Brain microvascular endothelial cell (primary cell): ENCODE results near the gene ITPR2.

Experiments used
- DNase-seq: peaks from one replicate; pipeline ENCODE4 v3.0.0-alpha.2; 2020
- H3K27ac ChIP-seq: fragments of 250-450 bp; sonication (Bioruptor Pico); 2 replicates; pipeline ENCODE4 v1.5.1; 2020; ENCODE audit warnings: mild to moderate bottlenecking, moderate library complexity
- H3K27me3 ChIP-seq: fragments of 250-450 bp; sonication (Bioruptor Pico); replicated peaks from 2 replicates; pipeline ENCODE4 v1.5.1; 2020; ENCODE audit warnings: mild to moderate bottlenecking
- H3K36me3 ChIP-seq: fragments of 250-450 bp; sonication (Bioruptor Pico); replicated peaks from 2 replicates; pipeline ENCODE4 v1.5.1; 2020; ENCODE audit warnings: mild to moderate bottlenecking
- H3K4me3 ChIP-seq: 2 replicates; pipeline ENCODE4 v1.5.1; 2011; ENCODE audit warnings: low read depth, mild to moderate bottlenecking, control low read depth, low read length, moderate library complexity
- CTCF ChIP-seq: IDR thresholded peaks from 2 replicates; pipeline ENCODE4 v1.5.1; 2011; ENCODE audit warnings: low read depth, mild to moderate bottlenecking, moderate library complexity, low read length, control low read depth, inconsistent platforms; ENCODE audit errors: missing control alignments
- in situ Hi-C: cut with HindIII; loops from 2 replicates; pipeline ENCODE4 v1.10.0; 2017; ENCODE audit warnings: low sequenced_read_pairs, low pct_ligation_motif_present

The ITPR2 gene

GRCh38 chr12:26630546-26631027, 202.4 kb downstream of the ITPR2 start:
- in situ Hi-C loops, result loop anchor here (25.0 kb wide), 1 partner anchor 518 kb away; no protein-coding TSS in a partner anchor
- peak; percentile 90 for DNase-seq
- H3K36me3 ChIP-seq, result no peaks in the 10 kb centered on the region

GRCh38 chr12:26629864-26630263, 203.1 kb downstream of the ITPR2 start:
- no peak overlapping the region for H3K4me3 ChIP-seq
- peak; percentile 53 for DNase-seq
- no peaks in the 10 kb centered on the region for H3K36me3 ChIP-seq
- TF ChIP-seq CTCF, result peak; percentile 75
- peak overlapping the region; percentile 72 for H3K27ac ChIP-seq
- in situ Hi-C loops, result loop anchor here (25.0 kb wide), 1 partner anchor 518 kb away; no protein-coding TSS in a partner anchor
- no peaks in the 10 kb centered on the region for H3K27me3 ChIP-seq

More at GRCh38 chr12:26630546-26631027, 202.4 kb downstream of the ITPR2 start:
- H3K4me3 ChIP-seq, result peak overlapping the region; percentile 30
- TF ChIP-seq CTCF, result peak; percentile 39
- H3K27ac ChIP-seq, result peak overlapping the region; percentile 72
- H3K27me3 ChIP-seq, result no peaks in the 10 kb centered on the region

GRCh38 chr12:26628234-26628633, 204.8 kb downstream of the ITPR2 start:
- TF ChIP-seq CTCF, result no peak

GRCh38 chr12:26627335-26627734, 205.7 kb downstream of the ITPR2 start:
- Histone ChIP-seq H3K36me3 (no peaks in the 10 kb centered on the region), H3K27me3 (no peaks in the 10 kb centered on the region), H3K27ac (no peak overlapping the region), H3K4me3 (no peak overlapping the region)
- in situ Hi-C loops, result loop anchor here (25.0 kb wide), 1 partner anchor 515 kb away; no protein-coding TSS in a partner anchor
- DNase-seq, result no peak
- TF ChIP-seq CTCF, result no peak

More at GRCh38 chr12:26628234-26628633, 204.8 kb downstream of the ITPR2 start:
- no peak overlapping the region for H3K27ac ChIP-seq
- DNase-seq, result no peak
- H3K4me3 ChIP-seq, result no peak overlapping the region
- no peaks in the 10 kb centered on the region for H3K27me3 ChIP-seq
- in situ Hi-C loops, result loop anchor here (25.0 kb wide), 1 partner anchor 516 kb away; no protein-coding TSS in a partner anchor
- no peaks in the 10 kb centered on the region for H3K36me3 ChIP-seq

- in situ Hi-C loops, result no loop called here
- no peak for TF ChIP-seq CTCF
- DNase-seq, result no peak
- Histone ChIP-seq H3K36me3 (peaks cover 4% of the 10 kb centered on the region), H3K4me3 (no peak overlapping the region), H3K27ac (no peak overlapping the region), H3K27me3 (no peaks in the 10 kb centered on the region)
Observed at GRCh38 chr12:26623136-26623535, 209.9 kb downstream of the ITPR2 start.

- H3K27me3 ChIP-seq, result no peaks in the 10 kb centered on the region
- no peak overlapping the region for H3K4me3 ChIP-seq
- no peak for TF ChIP-seq CTCF
- H3K27ac ChIP-seq, result no peak overlapping the region
- H3K36me3 ChIP-seq, result peaks cover 4% of the 10 kb centered on the region
- DNase-seq, result no peak
- in situ Hi-C loops, result no loop called here
Observed at GRCh38 chr12:26622601-26623000, 210.4 kb downstream of the ITPR2 start.
